Kasumi-1 (cell line): ENCODE measurements around the gene TNXB.
"Not testable (repeated sequence)": the region's sequence is repeated elsewhere in the genome, so short reads cannot be mapped to it uniquely, and the experiment has no call there.

Source experiments
- DNase-seq, 2 experiments: peaks; one replicate each; lab custom pipeline; 2025; lab: John Stamatoyannopoulos, UW

The TNXB gene

DNA sequence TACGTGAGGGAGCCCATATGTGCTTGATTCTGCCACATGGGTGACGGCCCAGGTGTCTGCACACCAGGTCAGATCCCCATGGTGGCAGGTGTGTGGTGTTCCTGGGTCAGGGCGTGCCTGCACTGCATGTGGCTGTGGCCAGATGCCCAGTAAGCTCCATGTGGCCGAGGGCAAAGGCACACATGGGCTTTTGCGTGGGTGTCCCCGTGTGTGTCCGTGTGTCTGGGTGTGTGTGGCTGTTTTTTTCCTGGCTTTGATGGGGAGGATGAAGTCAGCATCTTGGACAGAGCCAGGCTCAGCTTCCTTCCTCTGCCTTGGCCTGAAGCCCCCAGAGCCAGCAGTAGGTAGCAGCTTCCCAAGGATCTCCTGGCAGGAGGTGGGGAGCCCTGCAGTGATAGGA lies 1.5 kb upstream of the TNXB start:
- no peak for DNase-seq

DNA sequence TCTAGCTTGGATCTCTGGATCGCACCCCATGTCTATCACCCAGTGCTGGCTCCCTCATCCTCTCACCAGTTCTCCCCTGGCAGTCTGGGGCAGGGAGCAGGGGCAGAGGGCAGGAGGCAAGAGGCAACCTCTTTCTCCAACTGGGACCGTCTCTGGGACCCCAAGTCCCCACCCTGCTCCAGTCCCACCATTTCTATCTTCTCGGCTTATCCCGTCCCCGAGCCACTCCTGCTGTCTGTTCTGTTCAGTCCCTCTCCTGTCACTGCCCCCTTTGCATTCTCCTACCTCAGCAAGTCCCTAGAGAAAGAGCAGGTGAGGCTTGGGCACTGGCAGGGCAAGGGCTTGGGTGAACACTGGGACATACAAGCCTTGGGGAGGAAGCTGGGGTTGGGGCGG lies 625 bp upstream of the TNXB start:
- DNase-seq = no peak

DNA sequence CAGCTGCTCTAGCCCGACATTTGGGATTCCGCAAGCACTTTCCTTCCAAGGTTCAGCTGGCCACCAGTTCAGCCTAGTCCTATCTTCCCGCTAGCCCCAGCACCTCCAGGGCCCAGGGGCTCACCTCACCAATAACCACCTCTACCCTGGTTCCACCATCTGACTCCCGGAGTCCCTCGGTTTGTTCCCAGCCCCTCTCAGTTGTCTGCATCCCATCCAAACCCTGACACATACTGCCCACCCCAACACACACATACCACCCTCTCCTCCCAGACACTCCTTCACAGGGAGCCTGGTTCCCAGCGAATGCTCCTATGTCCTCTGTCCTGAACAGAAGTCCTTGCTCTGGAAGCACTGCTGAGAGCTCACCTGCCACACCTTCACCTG lies 418 bp downstream of the TNXB start:
- no peak for DNase-seq

DNA sequence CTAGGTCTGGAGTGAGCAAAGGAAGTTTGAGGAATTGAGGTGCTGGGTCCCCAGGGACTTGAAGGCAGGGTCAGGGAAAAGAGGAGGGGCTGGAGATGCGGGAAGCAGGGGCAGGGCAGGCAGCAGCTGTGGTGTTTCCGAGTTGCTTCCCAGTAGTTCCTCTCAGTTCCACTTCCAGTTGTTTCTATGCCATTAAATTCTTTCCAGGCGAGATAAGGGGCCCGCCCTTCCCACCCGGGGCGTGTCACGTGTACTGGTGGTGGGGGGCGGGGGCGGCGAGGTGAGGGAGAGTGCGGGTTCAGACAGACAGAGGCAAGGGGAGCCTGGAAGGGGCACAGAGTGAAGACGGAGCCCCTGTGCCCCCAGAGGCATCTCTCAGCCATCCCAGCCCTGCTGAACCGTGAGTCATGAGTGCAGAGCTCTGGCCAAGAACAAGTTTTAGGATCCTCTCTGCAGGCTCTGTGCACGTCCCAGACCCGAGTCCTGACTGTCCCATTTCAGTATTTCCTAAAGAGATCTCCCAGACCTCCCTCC lies 977 bp downstream of the TNXB start:
- no peak for DNase-seq

DNA sequence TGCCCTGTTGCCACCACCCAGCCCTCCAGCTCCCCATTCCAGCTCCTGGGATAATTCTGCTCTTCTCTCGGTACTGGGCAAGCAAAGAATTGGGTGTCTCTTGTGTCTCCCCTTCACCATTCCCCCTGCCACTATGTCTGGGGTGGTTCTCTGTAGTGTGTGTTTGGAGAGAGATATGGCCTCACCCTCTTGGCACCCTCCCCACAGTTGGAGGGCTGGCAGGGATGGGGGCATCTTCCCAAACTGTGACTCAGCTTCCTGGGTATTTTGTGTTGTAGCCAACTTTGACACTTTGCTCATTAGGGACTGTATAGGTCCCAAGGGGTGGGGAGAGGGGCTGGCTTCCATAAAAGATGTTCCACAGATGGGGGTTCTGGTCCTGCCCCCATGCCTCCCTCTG lies 1.7 kb downstream of the TNXB start:
- no peak for DNase-seq

GRCh38 chr6:32105433-32105832 lies 3.7 kb downstream of the TNXB start:
- peak; percentile 12 to 39 for DNase-seq

GRCh38 chr6:32102255-32102654 lies 6.9 kb downstream of the TNXB start:
- DNase-seq = no peak

DNA sequence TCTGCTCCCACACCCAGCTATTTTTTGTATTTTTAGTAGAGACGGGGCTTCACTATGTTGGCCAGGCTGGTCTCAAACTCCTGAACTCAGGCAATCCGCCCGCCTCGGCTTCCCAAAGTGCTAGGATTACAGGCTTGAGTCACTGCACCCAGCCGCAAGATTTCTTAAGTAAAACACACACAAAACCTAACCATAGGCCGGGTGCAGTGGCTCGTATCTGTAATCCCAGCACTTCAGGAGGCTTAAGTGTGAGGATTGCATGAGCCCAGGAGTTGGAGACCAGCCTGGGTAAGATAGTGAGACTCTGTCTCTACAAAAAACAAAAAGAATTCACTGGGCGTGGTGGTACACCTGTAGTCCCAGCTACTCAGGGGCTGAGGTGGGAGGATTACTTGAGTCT lies 8.9 kb downstream of the TNXB start:
- DNase-seq = not testable (repeated sequence)

GRCh38 chr6:32097364-32097763 lies 11.8 kb downstream of the TNXB start:
- no peak for DNase-seq

- no peak for DNase-seq
Measured at GRCh38 chr6:32096394-32097258, 12.5 kb downstream of the TNXB start.

DNA sequence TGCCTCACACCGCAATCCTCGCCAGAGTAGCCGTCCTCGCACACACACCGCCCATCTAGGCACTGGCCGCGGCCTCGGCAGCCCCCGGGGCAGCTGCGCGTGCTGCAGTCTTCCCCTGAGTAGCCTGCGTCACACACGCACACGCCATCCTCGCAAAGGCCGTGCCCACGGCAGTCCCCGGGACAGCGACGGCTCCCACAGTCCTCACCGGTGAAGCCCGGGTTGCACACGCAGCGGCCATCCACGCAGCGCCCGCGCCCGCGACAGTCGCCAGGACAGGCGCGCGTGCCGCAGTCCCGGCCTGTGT lies 13.1 kb downstream of the TNXB start:
- DNase-seq = no peak

DNA sequence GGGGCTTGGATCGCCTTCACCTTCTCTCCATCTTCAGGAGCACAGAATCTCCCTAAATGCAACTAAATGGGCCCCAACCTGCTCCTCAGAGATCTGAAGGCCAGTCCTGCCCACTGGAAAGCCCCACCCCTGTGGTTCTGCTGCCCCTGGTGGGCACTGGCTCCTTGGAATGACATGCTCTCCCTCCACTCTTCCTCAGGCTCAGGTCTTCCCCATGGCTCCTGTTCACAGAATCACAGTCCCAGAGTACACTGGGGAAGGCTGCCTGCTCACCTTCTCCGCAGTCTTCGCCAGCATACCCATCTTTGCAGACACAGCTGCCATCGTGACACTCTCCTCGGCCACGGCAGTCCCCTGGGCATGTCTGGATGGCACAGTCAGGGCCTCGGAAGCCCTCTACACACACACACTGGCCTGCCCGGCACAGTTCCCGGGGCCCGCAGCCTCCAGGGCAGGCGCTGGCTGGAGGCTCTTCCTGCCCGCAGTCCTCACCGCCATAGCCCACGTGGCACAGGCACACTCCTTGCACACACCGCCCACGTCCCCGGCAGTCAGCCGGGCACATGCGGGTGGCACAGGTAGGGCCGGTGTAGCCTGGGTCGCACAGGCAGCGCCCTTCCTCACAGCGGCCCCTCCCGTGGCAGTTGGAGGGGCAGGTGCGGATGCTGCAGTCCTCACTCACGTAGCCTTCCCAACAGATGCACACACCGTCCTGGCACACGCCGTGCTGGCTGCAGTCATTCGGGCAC lies 13.6 kb downstream of the TNXB start:
- no peak for DNase-seq

DNA sequence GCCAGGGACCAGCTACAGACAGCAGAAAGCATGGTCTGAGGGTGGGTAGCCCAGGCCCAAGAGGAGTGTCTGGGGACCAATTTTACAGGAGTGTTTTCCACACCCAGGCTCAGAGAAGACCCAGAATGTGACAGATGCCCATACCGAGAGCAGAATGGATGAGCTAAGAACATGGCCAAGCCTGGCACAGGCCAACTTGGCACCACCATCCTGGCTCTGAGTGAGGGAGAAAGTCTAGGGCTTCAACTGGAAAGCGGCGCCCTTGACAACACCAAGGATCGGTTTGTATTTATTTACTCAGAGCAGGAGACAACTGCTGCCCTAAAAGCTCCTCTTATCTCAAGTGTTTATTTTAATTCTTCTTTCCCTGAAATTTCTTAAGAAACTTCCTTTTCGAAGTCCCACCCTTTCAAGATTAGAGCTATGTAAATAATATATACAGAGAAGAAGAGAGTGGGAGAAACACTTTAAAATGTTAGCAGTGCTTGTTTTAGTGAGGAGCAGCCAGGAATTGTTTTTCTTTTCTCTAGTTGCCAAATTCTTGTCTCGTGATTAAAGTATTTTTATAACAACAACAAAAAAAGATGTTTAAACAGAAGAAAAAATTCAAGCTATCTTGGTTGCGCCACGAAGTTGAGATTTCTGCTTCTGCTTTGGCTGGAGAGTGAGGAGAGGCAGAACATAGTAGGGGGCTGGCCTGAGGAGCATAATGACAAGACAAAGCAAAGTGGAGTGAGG lies 16.2 kb downstream of the TNXB start:
- DNase-seq = no peak

GRCh38 chr6:32089082-32089828 lies 19.9 kb downstream of the TNXB start:
- DNase-seq = no peak

GRCh38 chr6:32088487-32089049 lies 20.6 kb downstream of the TNXB start:
- no peak for DNase-seq

DNA sequence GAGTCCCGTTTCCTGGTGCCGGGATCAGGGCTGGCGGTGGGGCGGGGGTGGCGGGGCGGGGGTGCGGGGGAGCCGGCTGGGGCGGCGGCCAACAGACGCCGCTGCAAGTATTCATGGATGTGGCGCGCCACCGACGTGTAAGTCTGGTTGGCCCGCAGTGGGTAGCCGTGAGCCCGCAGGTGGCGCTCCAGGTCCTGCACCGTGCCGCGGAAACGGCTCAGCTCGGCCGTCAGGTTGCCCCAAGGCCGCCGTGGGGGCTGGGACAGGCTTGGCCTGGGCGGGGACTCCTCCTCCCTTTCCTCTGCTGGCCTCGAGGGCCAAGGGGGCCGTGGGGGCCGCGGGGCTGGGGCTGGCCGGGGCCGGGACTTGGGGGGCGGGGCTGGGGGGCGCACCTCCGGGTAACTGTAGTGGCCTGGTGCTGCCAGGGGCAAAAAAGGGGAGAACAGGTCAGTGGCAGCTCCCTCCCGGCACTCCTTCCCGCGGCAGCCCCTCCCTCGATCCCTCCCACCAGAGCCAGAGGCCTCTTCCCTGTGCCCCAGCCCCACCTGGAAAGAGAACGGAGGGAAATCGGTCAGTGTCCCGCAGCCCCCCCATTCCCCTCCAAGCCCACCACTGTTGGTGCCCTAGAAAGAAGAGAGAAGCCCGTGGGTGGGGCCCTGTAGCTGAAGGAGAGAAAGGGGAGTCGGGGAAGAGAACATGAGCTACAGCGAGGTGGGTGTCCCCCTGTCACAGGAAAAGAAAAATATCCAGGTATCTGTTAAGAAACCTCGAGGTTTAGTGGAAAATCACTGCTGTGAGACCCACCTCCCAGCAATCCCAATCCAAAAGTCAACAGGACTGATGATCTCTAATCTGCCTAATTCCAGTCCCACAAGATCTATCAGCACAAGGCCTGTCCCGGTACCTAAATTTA lies 21.3 kb downstream of the TNXB start:
- DNase-seq = peak; percentile 40 to 44

- DNase-seq = no peak
Measured at GRCh38 chr6:32086661-32087573, 22.2 kb downstream of the TNXB start.

DNA sequence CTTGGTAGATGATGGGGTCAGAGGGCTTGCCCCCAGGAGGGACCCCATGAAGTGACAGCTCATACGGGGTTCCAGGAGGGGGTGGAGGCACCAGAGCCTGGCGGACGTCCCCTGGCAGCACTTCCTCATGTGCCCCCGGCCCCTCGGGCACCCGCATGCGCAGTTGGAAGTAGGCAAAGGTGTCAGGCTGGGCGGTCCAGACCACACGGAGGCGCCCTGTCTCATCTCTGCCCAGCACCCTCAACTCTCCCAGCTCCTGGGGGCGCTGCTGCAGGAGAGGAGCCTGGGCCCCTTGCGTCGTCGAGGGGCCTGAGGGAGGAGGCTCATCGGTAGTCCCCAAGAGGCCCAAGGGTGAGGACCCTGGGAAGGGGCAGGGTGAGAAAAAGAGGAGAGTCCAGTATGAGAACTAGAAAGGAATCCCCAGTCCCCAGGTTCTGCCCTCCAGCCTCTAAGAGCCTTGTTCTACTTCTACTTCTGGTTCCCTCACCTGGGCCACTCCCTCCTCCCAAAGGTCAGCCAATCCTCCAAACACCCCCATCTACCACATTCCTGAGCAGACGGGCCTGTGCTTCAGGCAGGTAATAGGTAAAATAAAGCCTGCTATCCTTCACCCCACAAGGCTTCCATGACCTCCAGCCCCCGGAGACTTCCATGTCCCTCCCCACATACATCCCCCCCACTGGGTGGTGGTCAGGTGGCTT lies 23.2 kb downstream of the TNXB start:
- DNase-seq = no peak

GRCh38 chr6:32084780-32085179 lies 24.4 kb downstream of the TNXB start:
- DNase-seq = no peak
